OCI-LY3 (cell line): ENCODE results near the gene MYL5.

Source experiments
- H2AFZ ChIP-seq: fragments of 200-600, 300-600 bp; shearing (Covaris generic); 2 replicates; pipeline ENCODE4 v1.6.0; 2014; ENCODE audit warnings: antibody characterized with exemption, low read depth, low read length
- H3K27ac ChIP-seq: fragments of 200-600, 300-600 bp; sonication (generic); 2 replicates; pipeline ENCODE4 v1.5.1; 2014; ENCODE audit warnings: mild to moderate bottlenecking, low read length, moderate library complexity, mixed read lengths
- H3K27me3 ChIP-seq: fragments of 200-600, 300-600 bp; sonication (generic); 2 replicates; pipeline ENCODE4 v1.6.1; 2014; ENCODE audit warnings: low read depth, low read length, mixed read lengths
- H3K36me3 ChIP-seq: fragments of 200-600, 300-600 bp; sonication (generic); replicated peaks from 2 replicates; pipeline ENCODE3; 2014; ENCODE audit warnings: low read depth, low read length, mixed read lengths
- H3K4me1 ChIP-seq: fragments of 300-600, 200-600 bp; sonication (generic); 2 replicates; pipeline ENCODE4 v1.6.1; 2014; ENCODE audit warnings: low read length, mixed read lengths
- H3K4me2 ChIP-seq: fragments of 200-600, 300-600 bp; sonication (generic); 2 replicates; pipeline ENCODE4 v1.6.1; 2014; ENCODE audit warnings: low read length, mixed read lengths
- H3K4me3 ChIP-seq: fragments of 300-600, 200-600 bp; sonication (generic); 2 replicates; pipeline ENCODE4 v1.5.1; 2014; ENCODE audit warnings: antibody characterized with exemption, mild to moderate bottlenecking, low read length, moderate library complexity
- H3K79me2 ChIP-seq: fragments of 300-600, 200-600 bp; shearing (Covaris generic); 2 replicates; pipeline ENCODE4 v1.6.1; 2014; ENCODE audit warnings: mild to moderate bottlenecking, low read length, mixed read lengths
- H3K9ac ChIP-seq: fragments of 300-600, 200-600 bp; shearing (Covaris generic); 2 replicates; pipeline ENCODE4 v1.6.0; 2014; ENCODE audit warnings: mild to moderate bottlenecking, low read length, moderate library complexity
- H3K9me3 ChIP-seq: fragments of 200-600, 300-600 bp; shearing (Covaris generic); 2 replicates; pipeline ENCODE4 v1.6.1; 2014; ENCODE audit warnings: low read length, mixed read lengths; ENCODE audit not compliant: insufficient read depth
- H4K20me1 ChIP-seq: fragments of 200-600, 300-600 bp; sonication (generic); 2 replicates; pipeline ENCODE4 v1.6.1; 2016; ENCODE audit warnings: low read length, mixed read lengths; ENCODE audit not compliant: insufficient read depth
- CTCF ChIP-seq: fragments of 200-600, 300-600 bp; sonication (generic); IDR thresholded peaks from 2 replicates; pipeline ENCODE4 v1.5.1; 2014; ENCODE audit warnings: antibody characterized with exemption, low read length, low read depth
- EZH2phosphoT487 ChIP-seq: fragments of 200-600 bp; shearing (Covaris generic); IDR thresholded peaks from 2 replicates; pipeline ENCODE4 v1.6.1; 2018; ENCODE audit warnings: antibody characterized with exemption, mixed run types, low read depth

The MYL5 gene

GRCh38 chr4:657834-658667 is 16.3 kb upstream of the MYL5 start:
- no peak overlapping the region for H3K27ac ChIP-seq
- no peaks in the 10 kb centered on the region for H3K9me3 ChIP-seq
- H3K36me3 ChIP-seq, result no peaks in the 10 kb centered on the region
- H2AFZ ChIP-seq, result no peak overlapping the region
- no peak overlapping the region for H3K4me2 ChIP-seq
- H3K9ac ChIP-seq, result no peak overlapping the region
- H3K27me3 ChIP-seq, result no peaks in the 10 kb centered on the region
- no peak overlapping the region for H3K4me3 ChIP-seq
- no peaks in the 10 kb centered on the region for H4K20me1 ChIP-seq
- no peaks in the 10 kb centered on the region for H3K79me2 ChIP-seq
- TF ChIP-seq CTCF, result no peak
- TF ChIP-seq EZH2phosphoT487, result no peak
- no peaks in the 10 kb centered on the region for H3K4me1 ChIP-seq

DNA sequence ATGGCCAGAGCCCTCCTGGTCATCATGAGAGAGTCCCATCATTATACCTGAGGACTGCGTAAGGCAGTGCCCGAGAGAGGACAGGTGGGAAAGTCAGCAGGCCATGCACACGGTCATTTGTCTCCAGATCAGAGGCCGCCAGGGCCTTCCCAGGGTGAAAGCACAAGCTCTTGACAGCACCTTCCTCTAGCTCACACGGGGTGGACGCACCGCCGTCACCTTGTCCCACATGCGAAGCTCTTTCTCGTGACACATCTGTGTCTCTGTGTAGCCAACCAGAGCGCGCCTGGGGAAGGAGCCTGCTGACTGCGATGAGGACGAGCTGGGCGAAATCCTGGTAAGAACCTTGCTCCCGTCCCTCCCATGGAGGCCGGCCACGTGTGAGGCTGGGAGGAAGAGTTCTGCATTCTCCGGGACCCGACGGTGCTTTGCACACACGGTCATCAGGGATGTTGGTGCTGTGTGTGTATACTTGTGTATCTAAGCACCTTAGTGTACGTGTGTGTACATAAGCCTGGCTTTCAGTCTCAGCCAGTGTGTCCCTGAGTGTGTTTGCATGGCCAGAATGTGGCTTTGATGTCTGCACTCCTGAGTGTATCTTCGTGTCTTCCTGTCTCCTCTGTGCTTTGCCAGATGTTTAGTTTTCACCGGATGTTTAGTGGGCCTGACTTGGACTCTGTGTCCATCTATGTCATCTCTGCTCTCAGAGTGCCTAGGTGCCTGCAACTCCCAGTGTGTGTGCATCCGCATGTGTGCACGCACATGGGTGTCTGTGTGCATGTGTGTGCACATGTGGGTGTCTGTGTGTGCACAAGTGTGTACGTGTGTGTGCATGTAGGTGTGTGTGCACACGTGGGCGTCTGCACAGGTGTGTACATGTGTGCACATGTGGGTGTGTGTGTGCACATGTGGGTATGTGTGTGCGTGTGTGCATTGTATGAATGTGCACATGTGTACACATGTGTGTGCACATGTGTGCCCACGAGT is 15.4 kb upstream of the MYL5 start:
- no peak overlapping the region for H3K4me3 ChIP-seq
- H3K9me3 ChIP-seq, result no peaks in the 10 kb centered on the region

DNA sequence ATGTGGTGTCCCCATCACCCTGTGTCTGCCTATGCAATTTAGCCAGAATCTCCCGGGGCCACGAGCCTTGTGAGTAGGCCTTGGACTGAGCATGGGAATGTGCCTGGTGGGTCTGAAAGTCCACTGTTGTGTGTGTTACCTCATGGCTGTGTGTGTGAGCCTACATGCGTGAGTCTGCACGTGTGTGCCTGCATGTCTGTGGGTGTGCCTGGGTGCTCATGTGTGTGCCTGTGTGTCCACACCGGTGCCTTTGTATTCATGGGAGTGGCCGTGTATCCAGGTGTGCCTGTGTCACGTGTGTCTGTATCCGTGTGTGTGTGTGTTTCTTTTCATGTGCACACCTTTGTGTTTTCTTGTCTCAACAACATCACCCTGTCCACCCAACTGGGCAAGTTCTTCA is 14.5 kb upstream of the MYL5 start:
- no peaks in the 10 kb centered on the region for H3K4me1 ChIP-seq
- H3K4me3 ChIP-seq, result no peak overlapping the region
- H4K20me1 ChIP-seq, result no peaks in the 10 kb centered on the region
- H3K9ac ChIP-seq, result no peak overlapping the region
- no peaks in the 10 kb centered on the region for H3K9me3 ChIP-seq
- no peaks in the 10 kb centered on the region for H3K27me3 ChIP-seq
- no peaks in the 10 kb centered on the region for H3K79me2 ChIP-seq
- TF ChIP-seq EZH2phosphoT487 (no peak), CTCF (no peak)
- no peaks in the 10 kb centered on the region for H3K36me3 ChIP-seq
- no peak overlapping the region for H3K4me2 ChIP-seq
- H2AFZ ChIP-seq, result no peak overlapping the region
- H3K27ac ChIP-seq, result no peak overlapping the region

More for the DNA sequence above, 15.4 kb upstream of the MYL5 start:
- no peaks in the 10 kb centered on the region for H3K79me2 ChIP-seq
- H4K20me1 ChIP-seq, result no peaks in the 10 kb centered on the region
- H3K27me3 ChIP-seq, result no peaks in the 10 kb centered on the region
- TF ChIP-seq EZH2phosphoT487 (no peak), CTCF (no peak)
- no peaks in the 10 kb centered on the region for H3K36me3 ChIP-seq
- H3K27ac ChIP-seq, result no peak overlapping the region
- H3K4me2 ChIP-seq, result no peak overlapping the region
- H3K4me1 ChIP-seq, result no peaks in the 10 kb centered on the region
- no peak overlapping the region for H2AFZ ChIP-seq
- H3K9ac ChIP-seq, result no peak overlapping the region

DNA sequence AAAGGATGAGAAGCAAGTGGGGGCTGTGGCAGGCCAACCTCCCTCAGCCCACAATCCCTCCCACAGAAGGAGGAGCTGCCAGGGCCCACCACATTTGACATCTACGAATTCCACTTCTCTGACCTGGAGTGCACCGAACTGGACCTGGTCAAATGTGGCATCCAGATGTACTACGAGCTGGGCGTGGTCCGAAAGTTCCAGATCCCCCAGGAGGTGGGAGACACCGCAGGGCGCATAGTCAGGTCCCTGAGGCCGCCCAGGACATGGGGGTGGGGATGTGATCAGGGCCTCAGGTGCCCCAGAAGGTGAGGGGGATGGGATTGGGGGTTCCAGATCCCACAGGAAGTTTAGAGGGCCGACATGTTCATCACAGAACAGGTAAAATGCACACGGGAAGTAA is 13.9 kb upstream of the MYL5 start:
- H3K9ac ChIP-seq, result no peak overlapping the region

More for the DNA sequence above, 13.9 kb upstream of the MYL5 start:
- H3K4me3 ChIP-seq, result no peak overlapping the region
- TF ChIP-seq EZH2phosphoT487 (no peak), CTCF (no peak)
- H3K9me3 ChIP-seq, result no peaks in the 10 kb centered on the region
- H4K20me1 ChIP-seq, result no peaks in the 10 kb centered on the region
- no peaks in the 10 kb centered on the region for H3K36me3 ChIP-seq
- no peaks in the 10 kb centered on the region for H3K79me2 ChIP-seq
- H3K27ac ChIP-seq, result no peak overlapping the region
- no peaks in the 10 kb centered on the region for H3K4me1 ChIP-seq
- H3K27me3 ChIP-seq, result no peaks in the 10 kb centered on the region
- H2AFZ ChIP-seq, result no peak overlapping the region
- no peak overlapping the region for H3K4me2 ChIP-seq
